ENCODE data around the gene TMEM204. TPM values are rescaled to one million over a fixed set of nuclear protein-coding genes. Genes with fewer than 3 reads are reported as not detected.
"Not testable (repeated sequence)": the region's sequence is repeated elsewhere in the genome, so short reads cannot be mapped to it uniquely, and the experiment has no call there.

TMEM204 gene
- total and polyA plus RNA-seq, 3 donors from 2014 or later = 13.7 to 21.4 (median 19.4) TPM

DNA sequence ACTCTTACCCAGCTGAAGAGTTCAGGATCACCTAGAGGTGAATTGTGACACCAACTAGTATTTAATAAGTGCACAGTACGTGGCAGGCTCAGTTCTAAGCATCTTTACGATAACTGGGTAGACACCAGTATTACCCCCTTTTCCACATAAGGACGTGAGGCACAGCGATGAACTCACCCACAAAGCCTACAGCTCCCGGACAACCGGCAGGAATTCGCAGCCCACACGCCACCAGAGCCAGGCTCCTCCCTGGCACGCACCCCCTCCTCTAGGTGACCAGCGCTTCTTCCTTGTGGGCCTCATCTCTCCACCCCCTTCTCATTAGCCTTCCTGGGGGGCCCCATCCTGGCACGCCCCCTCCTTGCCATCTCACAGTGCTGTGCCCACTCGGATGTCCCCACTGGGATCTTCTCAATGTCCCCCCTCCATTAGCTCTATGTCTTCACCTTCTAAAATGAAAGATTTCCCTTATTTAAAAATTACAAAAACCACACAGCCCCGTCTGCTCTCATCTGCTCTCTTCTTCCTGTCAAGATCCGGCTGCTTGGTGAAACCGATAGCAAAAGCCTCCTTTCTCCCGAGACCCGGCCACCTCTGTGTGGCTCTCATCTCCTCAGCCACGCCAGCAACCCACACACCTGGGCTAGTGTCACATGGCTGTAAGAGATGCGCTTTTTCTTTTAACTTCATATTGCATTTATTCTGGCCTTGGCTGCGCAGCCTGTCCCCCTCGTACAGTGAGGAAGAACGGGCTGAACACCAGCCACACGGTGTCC lies 57.7 kb downstream of the TMEM204 start:
- WGBS, 2 donors = 93 to 94% methylated on average over 23 of the region's 23 CpGs
- no peak for DNase-seq
- Histone ChIP-seq H3K9me3 (no peaks in the 10 kb centered on the region), H3K27ac (no peak overlapping the region), H3K4me1 (no peaks in the 10 kb centered on the region), H3K4me3 (no peak overlapping the region), H3K36me3 (ENCODE audit: low read depth, missing control alignments) (no peaks in the 10 kb centered on the region), H3K27me3 (no peaks in the 10 kb centered on the region)
- TF ChIP-seq, protein P1, sequence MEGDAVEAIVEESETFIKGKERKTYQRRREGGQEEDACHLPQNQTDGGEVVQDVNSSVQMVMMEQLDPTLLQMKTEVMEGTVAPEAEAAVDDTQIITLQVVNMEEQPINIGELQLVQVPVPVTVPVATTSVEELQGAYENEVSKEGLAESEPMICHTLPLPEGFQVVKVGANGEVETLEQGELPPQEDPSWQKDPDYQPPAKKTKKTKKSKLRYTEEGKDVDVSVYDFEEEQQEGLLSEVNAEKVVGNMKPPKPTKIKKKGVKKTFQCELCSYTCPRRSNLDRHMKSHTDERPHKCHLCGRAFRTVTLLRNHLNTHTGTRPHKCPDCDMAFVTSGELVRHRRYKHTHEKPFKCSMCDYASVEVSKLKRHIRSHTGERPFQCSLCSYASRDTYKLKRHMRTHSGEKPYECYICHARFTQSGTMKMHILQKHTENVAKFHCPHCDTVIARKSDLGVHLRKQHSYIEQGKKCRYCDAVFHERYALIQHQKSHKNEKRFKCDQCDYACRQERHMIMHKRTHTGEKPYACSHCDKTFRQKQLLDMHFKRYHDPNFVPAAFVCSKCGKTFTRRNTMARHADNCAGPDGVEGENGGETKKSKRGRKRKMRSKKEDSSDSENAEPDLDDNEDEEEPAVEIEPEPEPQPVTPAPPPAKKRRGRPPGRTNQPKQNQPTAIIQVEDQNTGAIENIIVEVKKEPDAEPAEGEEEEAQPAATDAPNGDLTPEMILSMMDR (IDR thresholded peaks at IDR 0.05) = no peak
- no peak for TF ChIP-seq POLR2A (IDR thresholded peaks at IDR 0.05)
- intact Hi-C loops (cut with DNase I; ENCODE audit: low total_unique reads) = no loop called here

DNA sequence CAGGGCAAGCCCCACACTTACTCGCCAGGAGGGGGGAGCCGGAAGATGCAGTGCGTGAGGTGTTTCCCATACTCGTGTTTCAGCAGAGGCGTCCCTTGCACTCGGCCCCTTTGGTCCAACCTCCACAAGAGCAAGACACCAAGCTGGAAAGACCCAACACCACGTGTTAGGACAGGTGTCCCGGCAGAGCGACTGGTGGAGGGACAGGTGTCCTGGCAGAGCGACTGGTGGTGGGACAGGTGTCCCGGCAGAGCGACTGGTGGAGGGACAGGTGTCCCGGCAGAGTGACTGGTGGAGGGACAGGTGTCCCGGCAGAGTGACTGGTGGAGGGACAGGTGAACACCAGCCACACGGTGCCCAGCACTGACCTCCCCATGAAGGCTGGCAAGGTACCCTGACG lies 59.0 kb downstream of the TMEM204 start:
- TF ChIP-seq POLR2A (IDR thresholded peaks at IDR 0.05) = no peak
- TF ChIP-seq, protein P1 (IDR thresholded peaks at IDR 0.05) = no peak
- 89 to 93% methylated on average over 12 to 16 of the region's 16 CpGs for WGBS, 2 donors
- no peak overlapping the region for H3K4me3 ChIP-seq
- no peak for DNase-seq
- H3K36me3 ChIP-seq (ENCODE audit: low read depth, missing control alignments) = no peaks in the 10 kb centered on the region
- no peak overlapping the region for H3K27ac ChIP-seq
- H3K4me1 ChIP-seq = no peaks in the 10 kb centered on the region
- no peaks in the 10 kb centered on the region for H3K9me3 ChIP-seq
- intact Hi-C loops (cut with DNase I; ENCODE audit: low total_unique reads) = no loop called here
- no peaks in the 10 kb centered on the region for H3K27me3 ChIP-seq

DNA sequence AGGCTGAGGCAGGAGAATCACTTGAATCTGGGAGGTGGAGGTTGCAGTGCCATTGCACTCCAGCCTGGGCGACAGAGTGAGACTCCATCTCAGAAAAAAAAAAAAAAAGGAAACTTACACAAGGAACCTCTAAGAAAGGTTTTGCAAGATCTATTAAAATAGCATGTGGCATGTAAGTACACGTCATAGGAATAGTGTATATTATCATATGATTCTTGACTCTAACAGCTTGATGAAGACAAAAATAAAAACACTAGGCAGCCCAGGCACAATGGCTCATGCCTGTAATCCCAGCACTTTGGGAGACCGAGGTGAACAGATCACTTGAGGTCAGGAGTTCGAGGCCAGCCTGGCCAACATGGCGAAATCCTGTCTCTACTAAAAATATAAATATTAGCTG lies 62.0 kb downstream of the TMEM204 start:
- DNase-seq; H3K27ac ChIP-seq; H3K27me3 ChIP-seq; intact Hi-C loops (cut with DNase I; ENCODE audit: low total_unique reads); H3K4me1 ChIP-seq; H3K4me3 ChIP-seq; H3K9me3 ChIP-seq; H3K36me3 ChIP-seq (ENCODE audit: low read depth, missing control alignments): not testable (repeated sequence)
- 81 to 84% methylated on average over 5 of the region's 5 CpGs for WGBS, 2 donors

- Histone ChIP-seq H3K9me3 (no peaks in the 10 kb centered on the region), H3K4me1 (no peaks in the 10 kb centered on the region), H3K4me3 (no peak overlapping the region), H3K27ac (no peak overlapping the region), H3K36me3 (ENCODE audit: low read depth, missing control alignments) (no peaks in the 10 kb centered on the region), H3K27me3 (no peaks in the 10 kb centered on the region)
- intact Hi-C loops (cut with DNase I; ENCODE audit: low total_unique reads) = no loop called here
- TF ChIP-seq, protein P1 (IDR thresholded peaks at IDR 0.05) = no peak
- TF ChIP-seq POLR2A (IDR thresholded peaks at IDR 0.05) = no peak
- no peak for DNase-seq
- 82 to 85% methylated on average over 12 of the region's 12 CpGs for WGBS, 2 donors
These were observed 63.0 kb downstream of the TMEM204 start for GRCh38 chr16:1596516-1596915.

GRCh38 chr16:1597154-1597553 lies 63.7 kb downstream of the TMEM204 start:
- H3K36me3 ChIP-seq (ENCODE audit: low read depth, missing control alignments) = no peaks in the 10 kb centered on the region
- intact Hi-C loops (cut with DNase I; ENCODE audit: low total_unique reads) = no loop called here
- 84 to 93% methylated on average over 13 of the region's 13 CpGs for WGBS, 2 donors

More at GRCh38 chr16:1597154-1597553, 63.7 kb downstream of the TMEM204 start:
- TF ChIP-seq, protein P1 (IDR thresholded peaks at IDR 0.05) = no peak
- no peak for TF ChIP-seq POLR2A (IDR thresholded peaks at IDR 0.05)
- H3K27me3 ChIP-seq = no peaks in the 10 kb centered on the region
- H3K4me1 ChIP-seq = no peaks in the 10 kb centered on the region
- no peak for DNase-seq
- H3K27ac ChIP-seq = no peak overlapping the region
- H3K9me3 ChIP-seq = no peaks in the 10 kb centered on the region
- H3K4me3 ChIP-seq = no peak overlapping the region
